Activated CD4-positive, alpha-beta memory T cell treated with anti-CD3 and anti-CD28 coated beads, Interleukin-2, amount 10 ng/mL, durations not matched to agents 7 days and 5 days (primary cell): Measurements from ENCODE around the gene SLC38A2. TPM values are rescaled to one million over a fixed set of nuclear protein-coding genes. Genes with fewer than 3 reads are reported as not detected.

Source experiments
- CTCF ChIA-PET: fragments of 350-600 bp; sonication (Branson Sonifier 250); formaldehyde crosslinking; loops from one replicate; lab custom pipeline; 2021; ENCODE audit warnings: antibody characterized with exemption, inconsistent platforms; lab: Charles Lee
- POLR2A ChIA-PET: fragments of 350-600 bp; sonication (Branson Sonifier 250); formaldehyde crosslinking; loops from one replicate; lab custom pipeline; 2021; ENCODE audit warnings: antibody characterized with exemption; lab: Charles Lee
- DNase-seq: peaks from one replicate; pipeline ENCODE4 v3.0.0-alpha.2; 2020
- H3K27ac Mint-ChIP-seq: one replicate; pipeline ENCODE4 v1.8.0; 2021; ENCODE audit warnings: mild to moderate bottlenecking, mixed read lengths
- H3K27me3 Mint-ChIP-seq: one replicate; pipeline ENCODE4 v1.8.0; 2021; ENCODE audit warnings: mixed read lengths
- H3K36me3 Mint-ChIP-seq: one replicate; pipeline ENCODE4 v1.8.0; 2021; ENCODE audit warnings: low read depth, mixed read lengths
- H3K4me1 Mint-ChIP-seq: one replicate; pipeline ENCODE4 v1.8.0; 2021; ENCODE audit warnings: mixed read lengths
- H3K4me3 Mint-ChIP-seq: one replicate; pipeline ENCODE4 v1.8.0; 2021; ENCODE audit warnings: mild to moderate bottlenecking, mixed read lengths
- H3K9me3 Mint-ChIP-seq: one replicate; pipeline ENCODE4 v1.8.0; 2021; ENCODE audit warnings: mixed read lengths
- total RNA-seq, 2 experiments: library from RNA; stranded (reverse); gene quantifications; one replicate each; pipeline ENCODE4 v1.2.3, GENCODE V29; 2021

Gene SLC38A2
- 100 to 1,000 TPM; 265 to 267 TPM for total RNA-seq

- DNase-seq, result peak; percentile 97
- peak within 1 kb of the TSS; percentile 91 for H3K4me3 Mint-ChIP-seq
- CTCF ChIA-PET, result interaction anchor here (1.2 to 2.3 kb wide), 3 partner anchors 151 to 289 kb away, joined by 3 to 8 read pairs (median 4); no protein-coding TSS in a partner anchor
- peaks cover 64% of the 10 kb centered on the region for H3K4me1 Mint-ChIP-seq
- POLR2A ChIA-PET, result interaction anchor here (0.7 to 6.7 kb wide), 23 partner anchors 9 to 844 kb away, joined by 3 to 101 read pairs (median 6); partner anchors contain the start of gene SLC38A1
- peak within 1 kb of the TSS; percentile 99 for H3K27ac Mint-ChIP-seq
- no peaks in the 10 kb centered on the region for H3K27me3 Mint-ChIP-seq
- peaks cover 45% of the 10 kb centered on the region for H3K36me3 Mint-ChIP-seq
- H3K9me3 Mint-ChIP-seq, result no peaks in the 10 kb centered on the region
Measured at GRCh38 chr12:46372544-46373300, at the start of gene SLC38A2. SLC38A2 (minus strand) TSS chr12:46372773; CDS start chr12:46371293, 1,480 bp downstream.

- peaks cover 8% of the 10 kb centered on the region for H3K9me3 Mint-ChIP-seq
- H3K4me3 Mint-ChIP-seq, result no peak overlapping the region
- CTCF ChIA-PET, result no interaction called here
- no peak overlapping the region for H3K27ac Mint-ChIP-seq
- peaks cover 10% of the 10 kb centered on the region for H3K27me3 Mint-ChIP-seq
- no peak for DNase-seq
- no peaks in the 10 kb centered on the region for H3K4me1 Mint-ChIP-seq
- peaks cover 20% of the 10 kb centered on the region for H3K36me3 Mint-ChIP-seq
- POLR2A ChIA-PET, result no interaction called here
Measured at GRCh38 chr12:46419675-46420074, 47.1 kb upstream of the SLC38A2 start.

- ChIA-PET POLR2A (no interaction called here), CTCF (no interaction called here)
- no peak overlapping the region for H3K4me3 Mint-ChIP-seq
- no peak overlapping the region for H3K27ac Mint-ChIP-seq
- no peaks in the 10 kb centered on the region for H3K4me1 Mint-ChIP-seq
- H3K9me3 Mint-ChIP-seq, result peaks cover 7% of the 10 kb centered on the region
- peaks cover 12% of the 10 kb centered on the region for H3K36me3 Mint-ChIP-seq
- DNase-seq, result no peak
- H3K27me3 Mint-ChIP-seq, result peaks cover 16% of the 10 kb centered on the region
Measured at GRCh38 chr12:46415552-46415951, 43.0 kb upstream of the SLC38A2 start.

- Mint-ChIP-seq H3K4me3 (no peak overlapping the region), H3K27ac (no peak overlapping the region), H3K4me1 (no peaks in the 10 kb centered on the region), H3K9me3 (peaks cover 1% of the 10 kb centered on the region), H3K27me3 (peaks cover 13% of the 10 kb centered on the region), H3K36me3 (peaks cover 8% of the 10 kb centered on the region)
- DNase-seq, result no peak
- CTCF ChIA-PET, result interaction anchor here (0.7 kb wide), 1 partner anchor 376 kb away, joined by 3 read pairs; no protein-coding TSS in a partner anchor
- POLR2A ChIA-PET, result no interaction called here
Measured at GRCh38 chr12:46414591-46415268, 42.2 kb upstream of the SLC38A2 start.

- CTCF ChIA-PET, result no interaction called here
- Mint-ChIP-seq H3K4me3 (no peak overlapping the region), H3K27me3 (peaks cover 6% of the 10 kb centered on the region)
Measured at GRCh38 chr12:46413368-46413767, 40.8 kb upstream of the SLC38A2 start.

GRCh38 chr12:46412857-46413256 lies 40.3 kb upstream of the SLC38A2 start:
- H3K4me1 Mint-ChIP-seq, result peaks cover 3% of the 10 kb centered on the region
- ChIA-PET CTCF (no interaction called here), POLR2A (no interaction called here)
- no peaks in the 10 kb centered on the region for H3K9me3 Mint-ChIP-seq
- no peak overlapping the region for H3K4me3 Mint-ChIP-seq
- no peak overlapping the region for H3K27ac Mint-ChIP-seq
- no peak for DNase-seq
- H3K36me3 Mint-ChIP-seq, result peaks cover 2% of the 10 kb centered on the region
- peaks cover 6% of the 10 kb centered on the region for H3K27me3 Mint-ChIP-seq

More at GRCh38 chr12:46413368-46413767, 40.8 kb upstream of the SLC38A2 start:
- Mint-ChIP-seq H3K27ac (no peak overlapping the region), H3K4me1 (no peaks in the 10 kb centered on the region), H3K9me3 (no peaks in the 10 kb centered on the region), H3K36me3 (peaks cover 2% of the 10 kb centered on the region)
- DNase-seq, result no peak
- POLR2A ChIA-PET, result no interaction called here

GRCh38 chr12:46410495-46410894 lies 37.9 kb upstream of the SLC38A2 start:
- H3K4me3 Mint-ChIP-seq, result no peak overlapping the region
- CTCF ChIA-PET, result no interaction called here
- POLR2A ChIA-PET, result no interaction called here
- peaks cover 18% of the 10 kb centered on the region for H3K4me1 Mint-ChIP-seq
- peaks cover 6% of the 10 kb centered on the region for H3K27me3 Mint-ChIP-seq
- H3K27ac Mint-ChIP-seq, result no peak overlapping the region
- H3K36me3 Mint-ChIP-seq, result peaks cover 2% of the 10 kb centered on the region
- peaks cover 4% of the 10 kb centered on the region for H3K9me3 Mint-ChIP-seq
- DNase-seq, result no peak

GRCh38 chr12:46409974-46410373 lies 37.4 kb upstream of the SLC38A2 start:
- peaks cover 6% of the 10 kb centered on the region for H3K27me3 Mint-ChIP-seq
- no peak overlapping the region for H3K27ac Mint-ChIP-seq
- ChIA-PET CTCF (no interaction called here), POLR2A (no interaction called here)
- peaks cover 18% of the 10 kb centered on the region for H3K4me1 Mint-ChIP-seq
- peaks cover 5% of the 10 kb centered on the region for H3K9me3 Mint-ChIP-seq
- no peak overlapping the region for H3K4me3 Mint-ChIP-seq
- DNase-seq, result no peak
- peaks cover 2% of the 10 kb centered on the region for H3K36me3 Mint-ChIP-seq

GRCh38 chr12:46409342-46409741 lies 36.8 kb upstream of the SLC38A2 start:
- H3K36me3 Mint-ChIP-seq, result peaks cover 2% of the 10 kb centered on the region
- CTCF ChIA-PET, result no interaction called here
- peaks cover 19% of the 10 kb centered on the region for H3K4me1 Mint-ChIP-seq
- H3K27ac Mint-ChIP-seq, result no peak overlapping the region
- H3K27me3 Mint-ChIP-seq, result peaks cover 6% of the 10 kb centered on the region
- H3K4me3 Mint-ChIP-seq, result no peak overlapping the region
- peaks cover 5% of the 10 kb centered on the region for H3K9me3 Mint-ChIP-seq
- POLR2A ChIA-PET, result no interaction called here
- no peak for DNase-seq

GRCh38 chr12:46408441-46408840 lies 35.9 kb upstream of the SLC38A2 start:
- H3K4me3 Mint-ChIP-seq, result no peak overlapping the region
- H3K9me3 Mint-ChIP-seq, result peaks cover 5% of the 10 kb centered on the region
- DNase-seq, result no peak
- ChIA-PET POLR2A (no interaction called here), CTCF (no interaction called here)
- H3K4me1 Mint-ChIP-seq, result peaks cover 24% of the 10 kb centered on the region
- H3K36me3 Mint-ChIP-seq, result peaks cover 2% of the 10 kb centered on the region
- no peak overlapping the region for H3K27ac Mint-ChIP-seq
- peaks cover 5% of the 10 kb centered on the region for H3K27me3 Mint-ChIP-seq

- Mint-ChIP-seq H3K4me3 (no peak overlapping the region), H3K36me3 (peaks cover 2% of the 10 kb centered on the region), H3K27me3 (peaks cover 3% of the 10 kb centered on the region), H3K9me3 (peaks cover 5% of the 10 kb centered on the region), H3K4me1 (peaks cover 29% of the 10 kb centered on the region), H3K27ac (no peak overlapping the region)
- DNase-seq, result no peak
- ChIA-PET POLR2A (no interaction called here), CTCF (no interaction called here)
Measured at GRCh38 chr12:46407361-46407760, 34.8 kb upstream of the SLC38A2 start.

GRCh38 chr12:46406352-46407027 lies 33.9 kb upstream of the SLC38A2 start:
- Mint-ChIP-seq H3K27ac (no peak overlapping the region), H3K27me3 (peaks cover under 1% of the 10 kb centered on the region), H3K9me3 (peaks cover 5% of the 10 kb centered on the region), H3K36me3 (peaks cover 1% of the 10 kb centered on the region), H3K4me3 (no peak overlapping the region), H3K4me1 (peaks cover 30% of the 10 kb centered on the region)
- ChIA-PET POLR2A (no interaction called here), CTCF (no interaction called here)
- DNase-seq, result no peak

GRCh38 chr12:46404733-46405132 lies 32.2 kb upstream of the SLC38A2 start:
- DNase-seq, result no peak
- Mint-ChIP-seq H3K4me3 (no peak overlapping the region), H3K4me1 (peaks cover 43% of the 10 kb centered on the region), H3K36me3 (peaks cover 7% of the 10 kb centered on the region), H3K27ac (no peak overlapping the region), H3K9me3 (peaks cover 12% of the 10 kb centered on the region), H3K27me3 (no peaks in the 10 kb centered on the region)
- ChIA-PET POLR2A (interaction anchor here (0.9 kb wide), 1 partner anchor 119 kb away, joined by 3 read pairs; no protein-coding TSS in a partner anchor), CTCF (interaction anchor here (1.4 kb wide), 1 partner anchor 272 kb away, joined by 3 read pairs; no protein-coding TSS in a partner anchor)
